ES-I3 (cell line): Measurements from ENCODE around the gene ANP32A.

Experiments
- H3K36me3 ChIP-seq: 2 replicates; pipeline ENCODE4 v1.6.1; 2013; ENCODE audit warnings: mild to moderate bottlenecking, low read length, control low read depth, moderate library complexity; ENCODE audit not compliant: insufficient read depth
- H3K4me1 ChIP-seq: 2 replicates; pipeline ENCODE4 v1.6.1; 2013; ENCODE audit warnings: mild to moderate bottlenecking, control low read depth, low read length; ENCODE audit not compliant: insufficient read depth
- H3K9ac ChIP-seq: 2 replicates; pipeline ENCODE4 v1.6.1; 2013; ENCODE audit warnings: low read depth, mild to moderate bottlenecking, low read length, moderate library complexity
- H3K9me3 ChIP-seq: 2 replicates; pipeline ENCODE4 v1.6.1; 2013; ENCODE audit warnings: mild to moderate bottlenecking, low read length, moderate library complexity; ENCODE audit not compliant: control insufficient read depth, insufficient read depth

Gene ANP32A

GRCh38 chr15:68833700-68834331 is 13.1 kb upstream of the ANP32A start:
- H3K36me3 ChIP-seq = no peaks in the 10 kb centered on the region
- no peak overlapping the region for H3K9ac ChIP-seq
- no peaks in the 10 kb centered on the region for H3K4me1 ChIP-seq
- peaks cover 4% of the 10 kb centered on the region; the same call in 1 of the 2 replicates for H3K9me3 ChIP-seq

- no peak overlapping the region for H3K9ac ChIP-seq
- H3K4me1 ChIP-seq = no peaks in the 10 kb centered on the region
- no peaks in the 10 kb centered on the region for H3K9me3 ChIP-seq
- no peaks in the 10 kb centered on the region for H3K36me3 ChIP-seq
Observed at GRCh38 chr15:68830141-68830785, 9.6 kb upstream of the ANP32A start.

DNA sequence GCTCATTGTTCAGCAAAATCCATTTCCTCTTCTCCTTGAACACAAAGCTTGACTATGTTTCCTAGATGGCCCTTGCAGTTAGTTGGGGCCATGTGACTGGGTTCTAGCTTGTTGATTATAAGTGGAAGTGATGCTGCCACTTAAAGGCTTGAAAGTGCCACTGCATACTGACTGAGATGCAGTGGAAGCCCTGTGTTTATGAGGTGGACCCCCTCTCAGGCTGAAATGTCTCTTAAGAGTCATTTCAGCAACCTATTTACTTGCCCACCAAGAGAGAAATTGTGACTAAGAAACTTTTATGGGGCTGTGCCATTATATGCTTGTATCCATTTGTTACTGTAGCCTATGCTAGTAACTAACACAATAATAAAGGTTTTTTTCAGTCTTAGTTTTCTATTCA is 8.4 kb upstream of the ANP32A start:
- H3K36me3 ChIP-seq = no peaks in the 10 kb centered on the region

GRCh38 chr15:68823561-68823960 is 2.9 kb upstream of the ANP32A start:
- H3K36me3 ChIP-seq = no peaks in the 10 kb centered on the region
- no peaks in the 10 kb centered on the region; the same call in 1 of the 2 replicates for H3K4me1 ChIP-seq
- no peak overlapping the region for H3K9ac ChIP-seq
- no peaks in the 10 kb centered on the region for H3K9me3 ChIP-seq

More for the DNA sequence above, 8.4 kb upstream of the ANP32A start:
- Histone ChIP-seq H3K9me3 (no peaks in the 10 kb centered on the region), H3K4me1 (no peaks in the 10 kb centered on the region), H3K9ac (no peak overlapping the region)

DNA sequence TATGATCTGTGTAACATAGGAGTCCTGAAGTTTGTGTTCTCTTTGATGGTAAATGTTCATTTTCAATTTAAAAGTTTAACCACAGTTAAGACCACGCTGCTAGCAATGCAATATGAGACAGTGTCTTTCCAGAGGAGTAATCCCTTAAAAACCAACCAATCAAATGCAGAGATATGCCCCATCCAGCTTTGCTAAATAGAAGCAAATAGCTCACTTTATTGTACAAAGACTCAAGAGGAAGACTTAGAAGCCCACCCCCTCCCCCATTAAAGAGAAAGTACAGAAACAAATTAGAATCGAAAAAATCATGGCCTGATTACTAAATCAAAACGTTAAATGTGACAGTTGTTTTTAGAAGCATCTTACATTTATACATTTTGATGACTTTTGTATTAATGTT is 2.1 kb upstream of the ANP32A start:
- H3K9ac ChIP-seq = no peak overlapping the region
- H3K9me3 ChIP-seq = no peaks in the 10 kb centered on the region
- no peaks in the 10 kb centered on the region for H3K36me3 ChIP-seq
- H3K4me1 ChIP-seq = no peaks in the 10 kb centered on the region; the same call in 1 of the 2 replicates

GRCh38 chr15:68821841-68822381 is 1.2 kb upstream of the ANP32A start:
- Histone ChIP-seq H3K9me3 (no peaks in the 10 kb centered on the region), H3K36me3 (no peaks in the 10 kb centered on the region), H3K9ac (peak overlapping the region; percentile 92; the same call in 1 of the 2 replicates), H3K4me1 (no peaks in the 10 kb centered on the region; the same call in 1 of the 2 replicates)

DNA sequence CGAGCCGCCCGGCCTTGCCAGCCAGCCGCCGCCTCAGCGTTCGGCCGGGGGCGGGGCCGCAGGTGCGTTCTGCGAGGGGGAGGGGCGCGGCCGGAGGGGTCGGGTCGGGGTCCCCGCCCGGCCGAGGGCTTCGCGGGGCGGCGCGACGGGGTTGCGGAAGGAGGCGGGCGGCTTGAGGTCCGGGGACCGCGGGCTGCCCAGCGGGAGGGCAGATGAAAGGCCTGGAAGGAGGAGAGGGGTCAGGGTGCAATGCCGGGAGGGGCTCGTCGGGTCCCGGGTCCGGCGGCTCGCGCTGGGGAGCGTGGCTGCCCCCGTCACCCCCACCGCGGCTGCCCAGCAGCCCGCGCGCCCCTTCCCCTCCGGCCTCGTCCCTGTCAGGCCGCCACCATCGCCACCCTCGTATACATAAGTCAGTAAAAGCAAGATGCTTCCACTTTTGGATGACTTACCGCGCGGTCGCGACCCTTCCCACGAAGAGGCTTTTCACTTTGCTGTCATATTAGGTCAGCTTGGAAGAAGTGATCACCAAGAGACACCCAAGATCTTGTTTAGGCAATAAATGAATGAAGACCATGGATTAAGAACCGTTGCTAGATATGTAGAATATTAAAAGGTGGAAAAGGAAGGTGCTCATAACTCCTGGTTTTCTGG is 620 bp upstream of the ANP32A start:
- Histone ChIP-seq H3K36me3 (no peaks in the 10 kb centered on the region), H3K9ac (peak overlapping the region; percentile 92; the same call in 1 of the 2 replicates), H3K9me3 (no peaks in the 10 kb centered on the region), H3K4me1 (peaks cover 5% of the 10 kb centered on the region)

GRCh38 chr15:68819495-68820294 is 1.0 kb downstream of the ANP32A start:
- Histone ChIP-seq H3K4me1 (peaks cover 16% of the 10 kb centered on the region), H3K36me3 (no peaks in the 10 kb centered on the region), H3K9me3 (no peaks in the 10 kb centered on the region), H3K9ac (peak overlapping the region; percentile 92)

GRCh38 chr15:68818769-68819494 is 1.8 kb downstream of the ANP32A start:
- Histone ChIP-seq H3K9ac (peak overlapping the region; percentile 92), H3K9me3 (no peaks in the 10 kb centered on the region), H3K4me1 (peaks cover 16% of the 10 kb centered on the region), H3K36me3 (no peaks in the 10 kb centered on the region)

- Histone ChIP-seq H3K4me1 (peaks cover 16% of the 10 kb centered on the region), H3K9ac (peak overlapping the region; percentile 92), H3K36me3 (no peaks in the 10 kb centered on the region), H3K9me3 (no peaks in the 10 kb centered on the region)
Observed at GRCh38 chr15:68818066-68818768, 2.5 kb downstream of the ANP32A start.

GRCh38 chr15:68817304-68818065 is 3.2 kb downstream of the ANP32A start:
- Histone ChIP-seq H3K4me1 (peaks cover 21% of the 10 kb centered on the region), H3K36me3 (no peaks in the 10 kb centered on the region), H3K9me3 (no peaks in the 10 kb centered on the region), H3K9ac (peak overlapping the region; percentile 92)

- peaks cover 21% of the 10 kb centered on the region for H3K4me1 ChIP-seq
- no peaks in the 10 kb centered on the region for H3K9me3 ChIP-seq
- no peaks in the 10 kb centered on the region for H3K36me3 ChIP-seq
Observed at GRCh38 chr15:68816795-68817303, 3.8 kb downstream of the ANP32A start.

More at GRCh38 chr15:68816795-68817303, 3.8 kb downstream of the ANP32A start:
- peak overlapping the region; percentile 92 for H3K9ac ChIP-seq
